ENCODE measurements around the gene ACCS. TPM values are rescaled to one million over a fixed set of nuclear protein-coding genes. Genes with fewer than 3 reads are reported as not detected.

The ACCS gene
- polyA plus RNA-seq, 2 of the 4 experiments (the other 2 are of a cell fraction), result 21.7 to 24.9 TPM

GRCh38 chr11:44096360-44097185 lies 30.5 kb downstream of the ACCS start:
- ATAC-seq, result peak in 1 of 2 experiments; percentile 56; a peak in 5 of 6 replicates
- Histone ChIP-seq H3K4me1 (peaks cover 13% of the 10 kb centered on the region), H3K4me3 (peak overlapping the region; percentile 75), H3K9me3 (no peaks in the 10 kb centered on the region), H3K4me2 (peak overlapping the region; percentile 89), H3K27ac (peak overlapping the region; percentile 79 to 94)
- no peak for TF ChIP-seq GATA3 (IDR thresholded peaks at IDR 0.05; ENCODE audit: borderline replicate concordance)
- TF ChIP-seq MAFK (IDR thresholded peaks at IDR 0.05; ENCODE audit: partially characterized antibody), result no peak
- no peak for TF ChIP-seq POLR2AphosphoS2 (conservative IDR thresholded peaks at IDR 0.05; ENCODE audit: low read length)
- no peak for TF ChIP-seq ESRRA (IDR thresholded peaks at IDR 0.05; ENCODE audit: borderline replicate concordance, low read length)
- no peak for TF ChIP-seq JUNB (IDR thresholded peaks at IDR 0.05)
- TF ChIP-seq PBX3 (IDR thresholded peaks at IDR 0.05), result no peak
- no peak for TF ChIP-seq MAX (IDR thresholded peaks at IDR 0.05)
- WGBS (ENCODE audit: missing lambda C conversion rate), result 37% methylated on average over 6 of the region's 18 CpGs
- CTCF ChIA-PET, result interaction anchor here (1.0 kb wide), 1 partner anchor 151 kb away, joined by 3 read pairs; no protein-coding TSS in a partner anchor
- DNase-seq (ENCODE audit: low read depth in 1 of 2, low spot score in 1 of 2), result peak; percentile 4 to 10
- POLR2A ChIA-PET, result no interaction called here
- FAIRE-seq, result no peak

- WGBS (ENCODE audit: missing lambda C conversion rate), result 90% methylated on average over 2 of the region's 2 CpGs
- FAIRE-seq (no peak), ATAC-seq (no peak), DNase-seq (ENCODE audit: low read depth in 1 of 2, low spot score in 1 of 2) (no peak)
- no peak for TF ChIP-seq REST (IDR thresholded peaks at IDR 0.05)
- TF ChIP-seq E2F6 (IDR thresholded peaks at IDR 0.05; ENCODE audit: borderline replicate concordance, low read depth), result no peak
- no peak for TF ChIP-seq EHMT2 (IDR thresholded peaks at IDR 0.05; ENCODE audit: low read depth)
- no peak for TF ChIP-seq JUN (IDR thresholded peaks at IDR 0.05)
- TF ChIP-seq PHF8 (IDR thresholded peaks at IDR 0.05; ENCODE audit: borderline replicate concordance, low read depth), result no peak
- no peak for TF ChIP-seq EP300 (IDR thresholded peaks at IDR 0.05)
- no peak for TF ChIP-seq EHF (CRISPR knock-in tag; IDR thresholded peaks at IDR 0.05)
- no peak for TF ChIP-seq RARB (CRISPR knock-in tag; IDR thresholded peaks at IDR 0.05)
- TF ChIP-seq ZSCAN20 (CRISPR knock-in tag; IDR thresholded peaks at IDR 0.05), result no peak
- no peak for TF ChIP-seq GATA3 (IDR thresholded peaks at IDR 0.05; ENCODE audit: borderline replicate concordance)
- TF ChIP-seq NFE2L2 (conservative IDR thresholded peaks at IDR 0.05; ENCODE audit: low read length), result no peak
- TF ChIP-seq MYC (IDR thresholded peaks at IDR 0.05; ENCODE audit: borderline replicate concordance, low read length), result no peak
- TF ChIP-seq HES2 (IDR thresholded peaks at IDR 0.05), result no peak
- TF ChIP-seq POLR2AphosphoS2 (conservative IDR thresholded peaks at IDR 0.05; ENCODE audit: low read length), result no peak
- TF ChIP-seq MAX (IDR thresholded peaks at IDR 0.05), result no peak
- TF ChIP-seq RFX5 (IDR thresholded peaks at IDR 0.05), result no peak
- TF ChIP-seq CTCF (IDR thresholded peaks at IDR 0.05), result no peak
- TF ChIP-seq RAD21 (conservative IDR thresholded peaks at IDR 0.05 in 1 of 2, IDR thresholded peaks at IDR 0.05 in 1 of 2), result no peak
- no peak for TF ChIP-seq RNF2 (IDR thresholded peaks at IDR 0.05; ENCODE audit: borderline replicate concordance, low read depth)
- Histone ChIP-seq H3K9me3 (no peaks in the 10 kb centered on the region), H3K4me2 (no peak overlapping the region), H3K27ac (no peak overlapping the region), H3K4me3 (no peak overlapping the region), H3K4me1 (peaks cover 13% of the 10 kb centered on the region)
- ChIA-PET POLR2A (no interaction called here), CTCF (interaction anchor here (0.7 to 1.1 kb wide), 3 partner anchors 25 to 208 kb away, joined by 3 read pairs; no protein-coding TSS in a partner anchor)
Observed at GRCh38 chr11:44097821-44098220, 31.8 kb downstream of the ACCS start.
